Neutrophil (primary cell): ENCODE measurements around the gene NCOA1.

Source experiments
- H3K27ac ChIP-seq: fragments of 200-600 bp; sonication (generic); 2 replicates; pipeline ENCODE4 v1.5.1; 2016; ENCODE audit warnings: mild to moderate bottlenecking, moderate library complexity
- H3K27me3 ChIP-seq: fragments of 200-600 bp; sonication (generic); 2 replicates; pipeline ENCODE4 v1.6.0; 2016; ENCODE audit warnings: mild to moderate bottlenecking
- H3K36me3 ChIP-seq: fragments of 200-600 bp; sonication (generic); 2 replicates; pipeline ENCODE4 v1.5.1; 2017
- H3K4me1 ChIP-seq, 2 experiments: fragments of 200-600 bp in 1 of 2; sonication (generic) in 1 of 2; 1 replicate in 1 of 2; 2 replicates in 1 of 2; pipeline versions ENCODE4 v1.5.1 to v1.6.1; 2013 to 2016; ENCODE audit warnings: low read depth in 1 of 2, low read length in 1 of 2, mild to moderate bottlenecking in 1 of 2, moderate library complexity in 1 of 2; ENCODE audit not compliant: control insufficient read depth in 1 of 2, insufficient read depth in 1 of 2
- H3K4me3 ChIP-seq, 2 experiments: fragments of 200-600 bp in 1 of 2; sonication (generic) in 1 of 2; 1 replicate in 1 of 2; 2 replicates in 1 of 2; pipeline ENCODE4 v1.5.1; 2013 to 2016; ENCODE audit warnings: low read depth in 1 of 2, low read length in 1 of 2, mild to moderate bottlenecking in 1 of 2, moderate library complexity in 1 of 2
- H3K9me3 ChIP-seq: fragments of 200-600 bp; sonication (generic); 2 replicates; pipeline ENCODE4 v1.5.1; 2016
- TF ChIP-seq, protein P1 (sequence below): fragments of 200-600 bp; sonication (generic); IDR thresholded peaks from 2 replicates; pipeline ENCODE4 v1.5.1; 2016; ENCODE audit warnings: antibody characterized with exemption

Gene NCOA1

DNA sequence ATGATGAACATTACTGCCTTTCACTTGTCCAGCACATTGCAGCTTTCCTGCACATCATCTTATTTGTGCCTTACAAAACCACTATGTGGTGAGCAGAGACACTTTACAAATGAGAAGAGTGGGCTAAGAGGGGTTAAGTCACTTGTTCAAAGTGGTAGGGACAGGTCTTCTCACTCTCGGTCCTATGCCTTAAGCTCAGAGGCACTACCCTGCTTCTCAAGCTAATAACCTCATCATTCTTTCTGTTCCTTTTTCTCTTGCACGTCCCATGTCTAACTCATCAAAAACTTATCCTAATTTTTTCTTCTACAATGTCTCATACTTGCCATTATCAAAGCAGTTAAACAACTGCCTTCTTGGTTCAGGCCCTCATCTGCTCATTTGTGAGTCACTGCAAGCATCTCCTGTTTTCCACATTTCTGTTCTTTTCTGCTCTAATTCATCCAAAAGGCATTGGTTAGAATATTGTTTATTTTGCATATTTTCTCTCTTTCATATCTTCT, 21.9 kb upstream of the NCOA1 start:
- no peak overlapping the region for H3K4me3 ChIP-seq
- H3K27me3 ChIP-seq, result no peaks in the 10 kb centered on the region
- H3K4me1 ChIP-seq, result no peaks in the 10 kb centered on the region
- no peak overlapping the region for H3K27ac ChIP-seq
- TF ChIP-seq, protein P1, sequence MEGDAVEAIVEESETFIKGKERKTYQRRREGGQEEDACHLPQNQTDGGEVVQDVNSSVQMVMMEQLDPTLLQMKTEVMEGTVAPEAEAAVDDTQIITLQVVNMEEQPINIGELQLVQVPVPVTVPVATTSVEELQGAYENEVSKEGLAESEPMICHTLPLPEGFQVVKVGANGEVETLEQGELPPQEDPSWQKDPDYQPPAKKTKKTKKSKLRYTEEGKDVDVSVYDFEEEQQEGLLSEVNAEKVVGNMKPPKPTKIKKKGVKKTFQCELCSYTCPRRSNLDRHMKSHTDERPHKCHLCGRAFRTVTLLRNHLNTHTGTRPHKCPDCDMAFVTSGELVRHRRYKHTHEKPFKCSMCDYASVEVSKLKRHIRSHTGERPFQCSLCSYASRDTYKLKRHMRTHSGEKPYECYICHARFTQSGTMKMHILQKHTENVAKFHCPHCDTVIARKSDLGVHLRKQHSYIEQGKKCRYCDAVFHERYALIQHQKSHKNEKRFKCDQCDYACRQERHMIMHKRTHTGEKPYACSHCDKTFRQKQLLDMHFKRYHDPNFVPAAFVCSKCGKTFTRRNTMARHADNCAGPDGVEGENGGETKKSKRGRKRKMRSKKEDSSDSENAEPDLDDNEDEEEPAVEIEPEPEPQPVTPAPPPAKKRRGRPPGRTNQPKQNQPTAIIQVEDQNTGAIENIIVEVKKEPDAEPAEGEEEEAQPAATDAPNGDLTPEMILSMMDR, result no peak
- no peaks in the 10 kb centered on the region for H3K36me3 ChIP-seq
- H3K9me3 ChIP-seq, result no peaks in the 10 kb centered on the region

GRCh38 chr2:24471662-24472061, 19.4 kb upstream of the NCOA1 start:
- Histone ChIP-seq H3K27ac (no peak overlapping the region), H3K4me1 (no peaks in the 10 kb centered on the region), H3K27me3 (no peaks in the 10 kb centered on the region), H3K36me3 (no peaks in the 10 kb centered on the region), H3K4me3 (no peak overlapping the region), H3K9me3 (no peaks in the 10 kb centered on the region)
- TF ChIP-seq, protein P1, result no peak

GRCh38 chr2:24472416-24472815, 18.6 kb upstream of the NCOA1 start:
- TF ChIP-seq, protein P1, result no peak
- no peak overlapping the region for H3K27ac ChIP-seq
- no peak overlapping the region for H3K4me3 ChIP-seq
- no peaks in the 10 kb centered on the region for H3K9me3 ChIP-seq
- H3K27me3 ChIP-seq, result no peaks in the 10 kb centered on the region
- no peaks in the 10 kb centered on the region for H3K4me1 ChIP-seq
- H3K36me3 ChIP-seq, result no peaks in the 10 kb centered on the region

DNA sequence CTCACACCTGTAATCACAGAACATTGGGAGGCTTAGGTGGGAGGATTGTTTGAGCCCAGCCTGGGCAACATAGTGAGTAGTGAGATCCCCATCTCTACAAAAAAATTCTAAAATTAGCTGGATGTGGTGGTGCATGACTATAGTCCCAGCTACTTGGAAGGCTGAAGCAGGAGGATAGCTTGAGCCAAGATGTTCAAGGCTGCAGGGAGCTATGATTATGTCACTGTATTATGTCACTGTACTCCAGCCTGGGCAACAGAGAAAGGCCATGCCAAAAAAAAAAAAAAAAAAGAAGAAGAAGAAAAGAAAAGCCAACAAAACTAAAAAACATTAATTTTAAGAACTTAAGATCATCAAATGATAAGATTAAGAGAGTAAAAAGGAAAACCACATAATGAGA, 17.4 kb upstream of the NCOA1 start:
- TF ChIP-seq, protein P1, result no peak
- Histone ChIP-seq H3K36me3 (no peaks in the 10 kb centered on the region), H3K4me1 (no peaks in the 10 kb centered on the region), H3K27ac (no peak overlapping the region), H3K27me3 (no peaks in the 10 kb centered on the region), H3K4me3 (no peak overlapping the region), H3K9me3 (no peaks in the 10 kb centered on the region)

DNA sequence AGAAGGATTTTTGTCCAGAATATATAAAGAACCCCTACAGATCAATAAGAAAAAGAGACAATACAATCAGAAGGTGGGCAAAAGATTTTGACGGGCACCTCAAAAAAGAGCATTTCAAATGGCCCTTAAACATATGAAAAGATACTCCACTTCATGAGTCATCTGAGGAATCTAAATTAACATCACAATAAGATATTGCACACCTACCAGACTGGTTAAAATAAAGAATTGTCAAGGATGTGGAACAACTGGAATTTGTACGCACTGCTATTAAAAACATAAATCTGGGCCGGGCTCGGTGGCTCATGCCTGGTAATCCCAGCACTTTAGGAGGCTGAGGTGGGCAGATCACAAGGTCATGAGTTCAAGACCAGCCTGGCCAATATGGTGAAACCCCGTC, 17.0 kb upstream of the NCOA1 start:
- H3K4me3 ChIP-seq, result no peak overlapping the region
- H3K27ac ChIP-seq, result no peak overlapping the region
- H3K9me3 ChIP-seq, result no peaks in the 10 kb centered on the region
- H3K36me3 ChIP-seq, result no peaks in the 10 kb centered on the region
- H3K27me3 ChIP-seq, result no peaks in the 10 kb centered on the region
- no peaks in the 10 kb centered on the region for H3K4me1 ChIP-seq
- TF ChIP-seq, protein P1, result no peak

DNA sequence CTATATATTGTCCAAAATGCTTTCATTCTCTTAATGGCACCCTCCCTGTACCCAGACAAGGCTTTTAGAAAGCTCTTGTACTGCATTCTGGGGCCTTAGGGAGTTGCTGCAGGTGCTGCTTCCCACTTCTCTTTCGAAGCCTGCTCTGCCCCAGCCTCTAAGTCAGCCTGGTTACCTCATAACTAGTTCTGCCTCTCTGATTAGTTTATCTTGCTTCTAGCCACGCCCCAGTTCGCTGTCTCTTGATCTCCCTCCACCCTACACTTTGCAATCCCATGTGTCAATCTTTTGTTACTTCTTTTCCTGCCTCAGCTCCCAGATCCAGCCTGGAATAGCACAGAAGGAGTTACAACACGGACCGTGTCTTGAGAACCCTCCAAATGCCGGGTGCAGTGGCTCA, 13.8 kb upstream of the NCOA1 start:
- Histone ChIP-seq H3K9me3 (no peaks in the 10 kb centered on the region), H3K4me1 (peaks cover 6 to 7% of the 10 kb centered on the region in 2 experiments), H3K27ac (no peak overlapping the region), H3K4me3 (no peak overlapping the region), H3K36me3 (no peaks in the 10 kb centered on the region), H3K27me3 (no peaks in the 10 kb centered on the region)
- TF ChIP-seq, protein P1, result no peak
